Glutamatergic neuron (in vitro differentiated cells): Measurements from ENCODE around the gene UGP2. TPM values are rescaled to one million over a fixed set of nuclear protein-coding genes. Genes with fewer than 3 reads are reported as not detected.

Source experiments
- DNase-seq: peaks from one replicate; pipeline ENCODE4 v3.0.0; 2022
- H3K27ac Mint-ChIP-seq: one replicate; pipeline ENCODE4 v1.8.0; 2020; ENCODE audit warnings: mild to moderate bottlenecking, mixed read lengths, inconsistent platforms; ENCODE audit not compliant: unreplicated experiment
- H3K27me3 Mint-ChIP-seq: one replicate; pipeline ENCODE4 v1.8.0; 2020; ENCODE audit warnings: mild to moderate bottlenecking, moderate library complexity, mixed read lengths, inconsistent platforms; ENCODE audit not compliant: unreplicated experiment
- H3K36me3 Mint-ChIP-seq: one replicate; pipeline ENCODE4 v1.8.0; 2020; ENCODE audit warnings: mild to moderate bottlenecking, mixed read lengths, inconsistent platforms; ENCODE audit not compliant: unreplicated experiment
- H3K4me1 Mint-ChIP-seq: one replicate; pipeline ENCODE4 v1.8.0; 2020; ENCODE audit warnings: mild to moderate bottlenecking, low read depth, mixed read lengths, inconsistent platforms; ENCODE audit not compliant: unreplicated experiment
- H3K4me3 Mint-ChIP-seq: one replicate; pipeline ENCODE4 v1.8.0; 2020; ENCODE audit warnings: mild to moderate bottlenecking, mixed read lengths, inconsistent platforms; ENCODE audit not compliant: unreplicated experiment
- H3K9me3 Mint-ChIP-seq: one replicate; pipeline ENCODE4 v1.8.0; 2020; ENCODE audit warnings: mild to moderate bottlenecking, moderate library complexity, mixed read lengths, inconsistent platforms; ENCODE audit not compliant: unreplicated experiment
- CTCF ChIP-seq: fragments of 200-600 bp; sonication (generic); IDR thresholded peaks from one replicate; pipeline ENCODE4 v1.5.0; 2021; ENCODE audit not compliant: partially characterized antibody, unreplicated experiment
- total RNA-seq: library from RNA; stranded (reverse); fragmentation: NEBNext Ultra II Directional; extraction: Animal tissue kit (Norgen Biotek cat#: 25700); gene quantifications from one replicate; pipeline ENCODE4 v1.2.1, GENCODE V29; 2021; ENCODE audit not compliant: unreplicated experiment

The UGP2 gene
- total RNA-seq, 1 donor from 2014 or later = 68.6 TPM

GRCh38 chr2:63874204-63875130 is 32.8 kb downstream of the UGP2 start:
- no peak overlapping the region for H3K27ac Mint-ChIP-seq
- peaks cover 2% of the 10 kb centered on the region for H3K4me1 Mint-ChIP-seq

GRCh38 chr2:63875131-63875527 is 33.4 kb downstream of the UGP2 start:
- DNase-seq = no peak
- no peak for TF ChIP-seq CTCF
- H3K27ac Mint-ChIP-seq = no peak overlapping the region
- peaks cover 11% of the 10 kb centered on the region for H3K36me3 Mint-ChIP-seq
- H3K4me3 Mint-ChIP-seq = no peak overlapping the region
- H3K27me3 Mint-ChIP-seq = no peaks in the 10 kb centered on the region
- H3K9me3 Mint-ChIP-seq = no peaks in the 10 kb centered on the region
- H3K4me1 Mint-ChIP-seq = peaks cover 2% of the 10 kb centered on the region

More at GRCh38 chr2:63874204-63875130, 32.8 kb downstream of the UGP2 start:
- Mint-ChIP-seq H3K27me3 (no peaks in the 10 kb centered on the region), H3K4me3 (no peak overlapping the region), H3K36me3 (peaks cover 11% of the 10 kb centered on the region), H3K9me3 (no peaks in the 10 kb centered on the region)
- TF ChIP-seq CTCF = no peak
- no peak for DNase-seq

- Mint-ChIP-seq H3K27ac (no peak overlapping the region), H3K27me3 (no peaks in the 10 kb centered on the region), H3K9me3 (no peaks in the 10 kb centered on the region), H3K36me3 (peaks cover 11% of the 10 kb centered on the region), H3K4me3 (no peak overlapping the region), H3K4me1 (peaks cover 5% of the 10 kb centered on the region)
- no peak for TF ChIP-seq CTCF
- DNase-seq = no peak
These were observed 34.0 kb downstream of the UGP2 start for GRCh38 chr2:63875559-63876245.

GRCh38 chr2:63876311-63876710 is 34.6 kb downstream of the UGP2 start:
- TF ChIP-seq CTCF = no peak
- H3K9me3 Mint-ChIP-seq = peaks cover 1% of the 10 kb centered on the region
- no peak for DNase-seq
- no peaks in the 10 kb centered on the region for H3K27me3 Mint-ChIP-seq
- no peak overlapping the region for H3K27ac Mint-ChIP-seq
- H3K4me3 Mint-ChIP-seq = no peak overlapping the region
- peaks cover 10% of the 10 kb centered on the region for H3K4me1 Mint-ChIP-seq
- H3K36me3 Mint-ChIP-seq = peaks cover 11% of the 10 kb centered on the region

GRCh38 chr2:63878486-63878885 is 36.8 kb downstream of the UGP2 start:
- H3K27me3 Mint-ChIP-seq = no peaks in the 10 kb centered on the region
- H3K36me3 Mint-ChIP-seq = peaks cover 8% of the 10 kb centered on the region
- H3K4me3 Mint-ChIP-seq = no peak overlapping the region
- no peak for TF ChIP-seq CTCF
- H3K4me1 Mint-ChIP-seq = peaks cover 10% of the 10 kb centered on the region
- H3K27ac Mint-ChIP-seq = no peak overlapping the region
- no peak for DNase-seq
- peaks cover 3% of the 10 kb centered on the region for H3K9me3 Mint-ChIP-seq
